Large intestine (tissue), 12 donors: ENCODE measurements around the gene UQCC2. TPM values are rescaled to one million over a fixed set of nuclear protein-coding genes. Genes with fewer than 3 reads are reported as not detected.

ENCODE experiments used
- DNase-seq, 2 donors: peaks; one replicate each; pipeline versions ENCODE4 v3.0.0 to v3.0.0-alpha.2; 2013
- H3K27ac ChIP-seq: one replicate; pipeline ENCODE4 v1.5.1; 2013; ENCODE audit warnings: low read length
- H3K27me3 ChIP-seq: 2 replicates; pipeline ENCODE4 v1.6.1; 2013; ENCODE audit warnings: low read length; ENCODE audit not compliant: control insufficient read depth, insufficient read depth
- H3K36me3 ChIP-seq: 2 replicates; pipeline ENCODE4 v1.6.1; 2013; ENCODE audit warnings: low read length; ENCODE audit not compliant: control insufficient read depth, insufficient read depth
- H3K4me1 ChIP-seq: one replicate; pipeline ENCODE4 v1.6.1; 2013; ENCODE audit warnings: low read length; ENCODE audit not compliant: control insufficient read depth, insufficient read depth
- H3K4me3 ChIP-seq: one replicate; pipeline ENCODE4 v1.5.1; 2013; ENCODE audit warnings: low read length
- H3K9me3 ChIP-seq: one replicate; pipeline ENCODE4 v1.6.1; 2013; ENCODE audit warnings: mild to moderate bottlenecking, low read depth, low read length, moderate library complexity; ENCODE audit not compliant: control insufficient read depth
- WGBS: methylation state at CpG from one replicate; pipeline ENCODE4 v1.1.5; 2013; ENCODE audit warnings: low lambda C conversion rate; ENCODE audit not compliant: insufficient coverage; 5-methylcytosine and 5-hydroxymethylcytosine counted together
- long read RNA-seq, 11 donors: transcript quantifications; one replicate each; lab custom pipeline, GENCODE V29; 2026
- polyA plus RNA-seq: library from polyadenylated mRNA; unstranded; fragments of 120-200 nt; gene quantifications from one replicate; pipeline ENCODE4 v1.2.1, GENCODE V29; 2013

Gene UQCC2
- polyA plus RNA-seq = 61.0 TPM
- long read RNA-seq, donor 1, full-length matches to known transcripts = 70 of 70 reads
- long read RNA-seq, donor 1, partial matches to known transcripts = 0 of 70 reads
- long read RNA-seq, donor 1, other reads (novel, unspliced or antisense) = 0 of 70 reads
- long read RNA-seq, donor 2, full-length matches to known transcripts = 174 of 174 reads
- long read RNA-seq, donor 2, partial matches to known transcripts = 0 of 174 reads
- long read RNA-seq, donor 2, other reads (novel, unspliced or antisense) = 0 of 174 reads
- long read RNA-seq, donor 3, full-length matches to known transcripts = 243 of 243 reads
- long read RNA-seq, donor 3, partial matches to known transcripts = 0 of 243 reads
- long read RNA-seq, donor 3, other reads (novel, unspliced or antisense) = 0 of 243 reads
- long read RNA-seq, donor 4, full-length matches to known transcripts = 26 of 26 reads
- long read RNA-seq, donor 4, partial matches to known transcripts = 0 of 26 reads
- long read RNA-seq, donor 4, other reads (novel, unspliced or antisense) = 0 of 26 reads
- long read RNA-seq, donor 5, full-length matches to known transcripts = 77 of 77 reads
- long read RNA-seq, donor 5, partial matches to known transcripts = 0 of 77 reads
- long read RNA-seq, donor 5, other reads (novel, unspliced or antisense) = 0 of 77 reads
- long read RNA-seq, donor 6, full-length matches to known transcripts = 158 of 158 reads
- long read RNA-seq, donor 6, partial matches to known transcripts = 0 of 158 reads
- long read RNA-seq, donor 6, other reads (novel, unspliced or antisense) = 0 of 158 reads
- long read RNA-seq, donor 7, full-length matches to known transcripts = 85 of 85 reads
- long read RNA-seq, donor 7, partial matches to known transcripts = 0 of 85 reads
- long read RNA-seq, donor 7, other reads (novel, unspliced or antisense) = 0 of 85 reads
- long read RNA-seq, donor 8, full-length matches to known transcripts = 193 of 193 reads
- long read RNA-seq, donor 8, partial matches to known transcripts = 0 of 193 reads
- long read RNA-seq, donor 8, other reads (novel, unspliced or antisense) = 0 of 193 reads
- long read RNA-seq, donor 9, full-length matches to known transcripts = 121 of 121 reads
- long read RNA-seq, donor 9, partial matches to known transcripts = 0 of 121 reads
- long read RNA-seq, donor 9, other reads (novel, unspliced or antisense) = 0 of 121 reads
- long read RNA-seq, donor 10, full-length matches to known transcripts = 151 of 151 reads
- long read RNA-seq, donor 10, partial matches to known transcripts = 0 of 151 reads
- long read RNA-seq, donor 10, other reads (novel, unspliced or antisense) = 0 of 151 reads
- long read RNA-seq, donor 11, full-length matches to known transcripts = 86 of 86 reads
- long read RNA-seq, donor 11, partial matches to known transcripts = 0 of 86 reads
- long read RNA-seq, donor 11, other reads (novel, unspliced or antisense) = 0 of 86 reads

DNA sequence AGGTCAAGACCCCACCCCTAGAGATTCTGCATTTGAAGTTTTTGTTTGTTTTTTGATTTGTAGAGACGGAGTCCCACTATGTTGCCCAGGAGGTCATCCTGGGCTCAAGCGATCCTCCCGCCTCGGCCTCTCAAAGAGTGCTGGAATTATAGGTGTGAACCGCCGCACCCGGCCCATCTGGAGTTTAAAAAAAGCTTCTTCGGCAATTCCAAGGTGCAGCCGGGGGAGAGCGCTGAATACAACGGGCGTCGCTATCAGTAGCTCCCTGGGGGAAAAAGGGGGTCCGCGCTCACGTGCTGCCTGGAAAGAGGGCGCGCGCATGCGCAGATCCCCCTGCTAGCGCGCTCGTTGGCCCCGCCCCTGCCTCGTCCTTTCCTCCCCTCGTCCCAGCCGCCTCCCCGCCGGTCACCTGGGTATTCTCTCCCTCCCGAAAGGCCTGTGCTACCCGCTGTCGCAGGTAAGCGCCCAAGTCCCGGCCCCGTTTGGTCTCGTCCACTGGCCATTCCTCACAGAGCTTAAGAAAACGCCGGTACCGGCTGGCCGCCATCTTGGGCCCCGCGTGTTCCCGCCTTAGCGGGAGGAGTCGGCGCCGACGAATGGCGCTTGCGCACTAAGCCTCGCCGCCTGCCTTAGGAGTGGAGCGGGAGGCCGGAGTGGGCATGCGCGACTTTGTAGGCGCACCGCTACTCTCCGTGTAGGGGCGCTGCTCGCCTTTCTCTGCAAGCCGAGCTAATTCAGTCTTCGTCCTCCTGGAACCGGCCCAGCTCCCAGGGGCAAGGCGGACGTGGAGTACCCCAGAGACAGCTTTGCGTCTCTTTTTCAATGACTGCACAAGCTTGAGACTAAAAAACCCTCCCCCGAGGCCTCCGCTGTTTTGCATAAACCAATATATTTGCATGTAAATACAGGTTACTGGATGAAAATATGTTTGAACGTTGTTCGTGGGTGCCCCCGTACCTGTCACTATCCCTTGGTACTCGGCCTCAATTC lies at the start of gene UQCC2:
TSS of gene UQCC2 (minus strand) at position 561 of the 990 bp plus-strand sequence. CDS start at position 547, 14 bp downstream.
- DNase-seq = peak; percentile 97 to 98
- 20% methylated on average over 1 of the region's 73 CpGs for WGBS
- Histone ChIP-seq H3K27me3 (no peaks in the 10 kb centered on the region), H3K36me3 (peaks cover 18% of the 10 kb centered on the region), H3K9me3 (no peaks in the 10 kb centered on the region), H3K27ac (peak within 1 kb of the TSS; percentile 87), H3K4me1 (peaks cover 11% of the 10 kb centered on the region), H3K4me3 (peak within 1 kb of the TSS; percentile 88)

DNA sequence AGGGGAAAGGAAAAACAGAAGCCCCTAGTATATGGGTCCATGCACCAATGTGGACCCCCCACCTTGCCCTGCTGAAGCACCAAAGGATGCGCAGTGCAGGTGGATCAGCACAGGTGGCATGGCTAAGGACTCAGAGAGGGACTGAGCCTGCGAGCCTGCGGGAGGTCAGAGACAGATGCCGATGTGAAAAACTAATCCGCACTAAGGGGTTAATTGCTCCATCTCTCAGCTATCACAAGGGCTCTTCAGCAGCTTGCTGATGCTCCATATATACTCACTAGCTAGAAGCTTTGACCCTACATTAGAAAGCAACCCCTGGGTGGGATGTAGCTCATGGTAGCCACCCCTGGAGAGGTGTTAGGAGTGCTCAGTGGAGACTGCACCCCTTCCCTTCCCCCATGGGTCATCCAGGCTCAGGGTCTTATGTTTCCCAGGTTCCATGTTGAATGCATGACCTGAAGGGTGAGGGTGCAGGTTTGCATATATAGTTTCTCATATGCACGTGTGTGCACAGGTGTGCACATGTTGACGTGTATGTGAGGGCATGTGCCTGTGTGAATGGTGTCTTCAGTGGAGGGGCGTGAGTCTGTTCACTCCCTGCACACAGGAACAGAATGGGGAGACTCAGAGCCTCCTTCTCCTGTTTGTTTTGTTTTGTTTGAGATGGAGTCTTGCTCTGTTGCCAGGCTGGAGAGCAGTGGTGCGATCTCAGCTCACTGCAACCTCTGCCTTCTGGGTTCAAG lies 48.6 kb upstream of the UQCC2 start:
- Histone ChIP-seq H3K4me3 (no peak overlapping the region), H3K36me3 (no peaks in the 10 kb centered on the region), H3K9me3 (no peaks in the 10 kb centered on the region), H3K4me1 (peaks cover 16% of the 10 kb centered on the region), H3K27me3 (no peaks in the 10 kb centered on the region), H3K27ac (no peak overlapping the region)
- no CpG with 5 or more reads among the region's 9 CpGs for WGBS
- DNase-seq = no peak

DNA sequence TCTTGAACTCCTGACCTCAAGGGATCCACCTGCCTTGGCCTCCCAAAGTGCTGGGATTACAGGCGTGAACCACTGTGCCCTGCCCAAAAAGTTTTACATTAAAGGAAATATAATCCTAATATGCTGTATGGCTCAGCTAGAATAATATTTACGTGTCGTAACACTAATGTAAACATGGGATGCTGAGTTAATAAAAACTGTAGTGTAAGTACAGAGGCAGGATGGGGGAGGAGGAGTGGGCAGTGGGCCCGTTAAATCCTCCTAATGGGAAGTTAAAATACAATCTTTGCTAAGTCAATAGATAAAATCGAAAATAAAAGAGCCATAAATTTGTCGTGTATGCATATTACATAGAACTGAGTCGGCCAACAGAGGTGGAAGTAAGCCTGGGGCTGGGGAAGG lies 47.3 kb upstream of the UQCC2 start:
- no peak for DNase-seq
- 31% methylated on average over 3 of the region's 7 CpGs for WGBS
- no peaks in the 10 kb centered on the region for H3K27me3 ChIP-seq
- H3K36me3 ChIP-seq = no peaks in the 10 kb centered on the region
- peaks cover 16% of the 10 kb centered on the region for H3K4me1 ChIP-seq
- H3K9me3 ChIP-seq = no peaks in the 10 kb centered on the region
- no peak overlapping the region for H3K4me3 ChIP-seq
- H3K27ac ChIP-seq = no peak overlapping the region

DNA sequence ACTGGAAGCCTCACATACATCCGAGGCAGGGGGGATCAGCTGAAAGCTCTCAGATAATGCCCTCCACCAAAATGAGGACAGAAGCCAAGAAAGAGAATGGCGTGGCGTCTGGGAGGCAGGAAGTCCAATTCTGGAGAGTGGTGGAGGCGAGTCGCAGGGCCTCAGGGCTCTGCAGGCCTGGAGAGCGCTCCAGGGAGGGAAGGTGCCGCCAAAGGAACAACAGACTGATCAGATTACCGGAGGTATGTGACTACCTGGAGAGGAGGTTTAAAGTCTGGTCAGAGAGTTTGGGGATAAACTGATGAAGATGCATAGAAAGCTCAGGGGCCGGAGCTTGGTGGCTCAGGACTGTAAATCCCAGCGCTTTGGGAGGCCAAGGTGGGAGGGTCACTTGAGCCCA lies 46.4 kb upstream of the UQCC2 start:
- H3K27me3 ChIP-seq = no peaks in the 10 kb centered on the region
- 80% methylated on average over 1 of the region's 10 CpGs for WGBS
- H3K27ac ChIP-seq = no peak overlapping the region
- no peak for DNase-seq
- peaks cover 16% of the 10 kb centered on the region for H3K4me1 ChIP-seq
- no peaks in the 10 kb centered on the region for H3K9me3 ChIP-seq
- no peaks in the 10 kb centered on the region for H3K36me3 ChIP-seq
- no peak overlapping the region for H3K4me3 ChIP-seq

DNA sequence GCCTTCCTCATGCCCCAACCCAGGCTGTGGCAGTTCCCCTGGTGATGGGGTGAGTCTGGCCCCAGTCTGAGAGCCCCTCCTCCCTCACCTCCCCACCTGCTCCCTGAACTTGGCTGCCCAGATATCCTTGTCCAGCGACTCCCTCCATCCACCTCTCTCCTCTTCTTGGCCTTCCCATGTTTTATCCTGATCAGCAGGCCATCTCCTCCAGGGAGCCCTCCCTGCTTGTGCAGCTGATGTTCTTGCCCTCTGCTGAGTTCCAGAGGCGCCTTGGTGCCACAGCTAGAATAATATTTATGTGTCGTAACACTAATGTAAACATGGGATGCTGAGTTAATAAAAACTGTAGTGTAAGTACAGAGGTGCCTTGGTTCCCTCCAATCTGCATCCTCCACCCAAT lies 45.6 kb upstream of the UQCC2 start:
- H3K27ac ChIP-seq = no peak overlapping the region
- WGBS = no CpG with 5 or more reads among the region's 3 CpGs
- no peak for DNase-seq
- no peaks in the 10 kb centered on the region for H3K9me3 ChIP-seq
- no peaks in the 10 kb centered on the region for H3K36me3 ChIP-seq
- no peak overlapping the region for H3K4me3 ChIP-seq
- H3K4me1 ChIP-seq = peaks cover 13% of the 10 kb centered on the region
- no peaks in the 10 kb centered on the region for H3K27me3 ChIP-seq

DNA sequence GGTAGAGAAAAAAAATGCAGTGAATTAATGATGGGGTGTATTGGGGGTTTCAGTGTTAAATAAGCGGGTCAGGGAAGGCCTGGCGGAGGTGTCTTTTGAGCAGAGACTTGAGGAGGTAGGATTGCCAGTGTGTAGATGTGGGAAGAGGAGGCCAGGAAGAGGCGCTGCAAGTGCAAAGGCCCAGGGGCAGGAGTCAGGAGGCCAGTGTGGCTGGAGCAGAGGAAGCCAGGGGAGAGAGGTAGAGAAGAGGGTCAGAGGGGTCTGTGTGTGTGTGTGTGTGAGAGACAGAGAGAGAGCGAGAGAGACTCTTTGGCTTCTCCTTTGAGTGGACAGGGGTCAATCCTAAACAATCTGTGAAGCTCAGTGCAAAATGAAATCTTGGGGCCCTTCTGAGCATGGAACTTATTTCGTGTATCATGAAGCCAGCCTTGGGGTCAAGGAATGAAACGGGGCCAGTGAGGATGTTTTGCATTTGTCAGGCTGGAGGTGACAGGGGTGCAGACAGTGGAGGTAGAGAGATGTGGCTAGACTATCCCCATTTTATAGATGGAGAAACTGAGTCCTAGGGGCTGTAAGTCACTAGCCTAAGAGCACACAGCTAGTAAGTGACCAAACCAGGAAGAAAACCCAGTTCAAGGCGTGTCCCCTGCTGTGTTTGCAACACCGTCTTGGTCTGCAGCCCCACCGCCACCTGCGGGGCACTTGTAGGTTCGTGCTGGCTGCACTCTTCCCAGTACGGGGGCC lies 44.9 kb upstream of the UQCC2 start:
- H3K4me3 ChIP-seq = no peak overlapping the region
- H3K9me3 ChIP-seq = no peaks in the 10 kb centered on the region
- no peak for DNase-seq

DNA sequence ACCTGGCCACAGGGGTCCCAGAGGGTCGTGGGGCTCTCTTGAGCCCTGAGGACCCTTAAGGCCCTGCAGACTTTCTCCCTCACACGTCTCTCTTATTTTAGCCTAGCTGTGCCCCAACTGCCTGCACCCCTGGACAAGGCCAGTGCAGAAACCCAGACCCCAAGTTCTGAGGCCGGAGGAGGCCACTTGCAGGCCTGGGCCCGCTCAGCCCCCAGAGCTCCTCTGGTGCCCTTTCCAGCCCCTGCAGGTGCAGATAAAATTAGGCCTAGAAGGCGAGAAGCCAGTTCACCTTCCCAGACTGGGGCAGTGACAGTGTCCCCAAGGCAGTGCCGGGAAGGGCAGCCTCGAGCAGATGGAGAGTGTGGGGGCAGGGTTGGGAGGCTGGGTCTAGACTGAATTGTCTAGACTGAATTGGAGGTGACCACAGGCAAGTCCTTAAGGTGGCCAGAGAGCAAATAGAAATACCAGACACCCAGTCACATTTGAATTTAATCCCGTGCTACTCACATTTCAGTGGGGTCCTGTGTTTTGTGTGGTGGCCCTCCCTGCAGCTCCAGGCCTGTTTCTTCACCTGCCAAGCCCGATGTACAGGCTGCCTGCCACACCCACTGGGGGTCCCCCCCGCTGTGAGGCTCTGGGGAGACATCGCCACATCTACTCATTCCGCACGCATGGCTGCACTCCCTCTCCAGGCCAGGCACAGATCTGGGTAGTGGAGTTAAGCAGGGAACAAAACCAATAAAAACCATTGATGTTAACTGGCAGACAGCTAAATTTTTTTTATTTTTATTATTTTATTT lies 43.8 kb upstream of the UQCC2 start:
- Histone ChIP-seq H3K27ac (no peak overlapping the region), H3K27me3 (no peaks in the 10 kb centered on the region), H3K36me3 (no peaks in the 10 kb centered on the region), H3K4me3 (no peak overlapping the region), H3K4me1 (peaks cover 21% of the 10 kb centered on the region), H3K9me3 (no peaks in the 10 kb centered on the region)
- no peak for DNase-seq
- no CpG with 5 or more reads among the region's 13 CpGs for WGBS

More for the DNA sequence above, 44.9 kb upstream of the UQCC2 start:
- Histone ChIP-seq H3K4me1 (peaks cover 12% of the 10 kb centered on the region), H3K27me3 (no peaks in the 10 kb centered on the region), H3K36me3 (no peaks in the 10 kb centered on the region), H3K27ac (no peak overlapping the region)
- 100% methylated on average over 1 of the region's 12 CpGs for WGBS

DNA sequence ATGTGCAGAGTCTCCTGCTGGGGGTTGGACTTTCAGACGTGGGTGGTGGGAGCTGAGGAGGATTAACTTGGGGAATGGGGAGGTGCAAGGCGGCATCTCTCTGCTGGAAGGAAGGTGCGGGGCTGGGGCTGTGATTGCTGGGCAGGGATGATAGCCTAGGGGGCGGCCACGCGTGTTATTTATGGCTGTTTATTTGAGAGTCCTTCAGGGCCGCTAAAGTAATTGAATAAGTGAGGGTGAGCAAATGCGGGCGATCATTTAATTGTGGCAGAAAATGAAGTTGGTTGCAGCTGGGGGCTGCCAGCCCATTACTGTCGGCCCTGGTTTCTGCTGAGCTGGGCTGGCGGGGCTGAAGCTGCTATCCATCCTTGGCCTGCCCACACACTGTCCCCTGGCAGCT lies 42.7 kb upstream of the UQCC2 start:
- Histone ChIP-seq H3K36me3 (no peaks in the 10 kb centered on the region), H3K9me3 (no peaks in the 10 kb centered on the region), H3K27ac (no peak overlapping the region), H3K27me3 (no peaks in the 10 kb centered on the region), H3K4me3 (no peak overlapping the region), H3K4me1 (peaks cover 22% of the 10 kb centered on the region)
- no peak for DNase-seq
- 40% methylated on average over 2 of the region's 11 CpGs for WGBS
